Mononuclear cell (primary cell): ENCODE data around the gene LPCAT2. TPM values are rescaled to one million over a fixed set of nuclear protein-coding genes. Genes with fewer than 3 reads are reported as not detected.

Source experiments
- H3K27me3 ChIP-seq: 2 replicates; pipeline ENCODE4 v1.6.0; 2011; ENCODE audit warnings: low read length, control low read depth; ENCODE audit not compliant: insufficient read depth
- H3K4me1 ChIP-seq: 2 replicates; pipeline ENCODE4 v1.5.1; 2011; ENCODE audit warnings: mild to moderate bottlenecking, low read length, control low read depth; ENCODE audit not compliant: insufficient read depth
- H3K4me3 ChIP-seq: 2 replicates; pipeline ENCODE4 v1.5.1; 2011; ENCODE audit warnings: mild to moderate bottlenecking, low read length, moderate library complexity
- H3K9me3 ChIP-seq: 2 replicates; pipeline ENCODE4 v1.5.1; 2011; ENCODE audit warnings: low read depth, mild to moderate bottlenecking, control low read depth, low read length
- total RNA-seq: library from RNA; depleted of rRNA; stranded (reverse); fragments of >200 nt; gene quantifications from one replicate; pipeline ENCODE4 v1.2.3, GENCODE V29; 2012

LPCAT2 gene
- total RNA-seq, 1 donor: 13.0 TPM

GRCh38 chr16:55569025-55569424 is 60.2 kb downstream of the LPCAT2 start:
- Histone ChIP-seq H3K4me3 (no peak overlapping the region), H3K27me3 (no peaks in the 10 kb centered on the region), H3K4me1 (peaks cover 36% of the 10 kb centered on the region), H3K9me3 (no peaks in the 10 kb centered on the region)

GRCh38 chr16:55570159-55570558 is 61.3 kb downstream of the LPCAT2 start:
- no peaks in the 10 kb centered on the region for H3K9me3 ChIP-seq
- no peaks in the 10 kb centered on the region for H3K27me3 ChIP-seq
- H3K4me1 ChIP-seq: peaks cover 47% of the 10 kb centered on the region
- H3K4me3 ChIP-seq: no peak overlapping the region

GRCh38 chr16:55571191-55571897 is 62.5 kb downstream of the LPCAT2 start:
- no peaks in the 10 kb centered on the region for H3K9me3 ChIP-seq
- no peak overlapping the region for H3K4me3 ChIP-seq
- H3K27me3 ChIP-seq: no peaks in the 10 kb centered on the region
- H3K4me1 ChIP-seq: peaks cover 47% of the 10 kb centered on the region

GRCh38 chr16:55572439-55572838 is 63.6 kb downstream of the LPCAT2 start:
- Histone ChIP-seq H3K4me1 (peaks cover 38% of the 10 kb centered on the region), H3K9me3 (no peaks in the 10 kb centered on the region), H3K4me3 (no peak overlapping the region), H3K27me3 (no peaks in the 10 kb centered on the region)

- H3K9me3 ChIP-seq: no peaks in the 10 kb centered on the region
- H3K27me3 ChIP-seq: no peaks in the 10 kb centered on the region
- peaks cover 31% of the 10 kb centered on the region for H3K4me1 ChIP-seq
- H3K4me3 ChIP-seq: no peak overlapping the region
These were observed 65.9 kb downstream of the LPCAT2 start for GRCh38 chr16:55574811-55575210.

- H3K4me1 ChIP-seq: peaks cover 31% of the 10 kb centered on the region
- H3K9me3 ChIP-seq: no peaks in the 10 kb centered on the region
- H3K4me3 ChIP-seq: no peak overlapping the region
- no peaks in the 10 kb centered on the region for H3K27me3 ChIP-seq
These were observed 66.6 kb downstream of the LPCAT2 start for GRCh38 chr16:55575496-55575895.

- no peaks in the 10 kb centered on the region for H3K27me3 ChIP-seq
- H3K9me3 ChIP-seq: no peaks in the 10 kb centered on the region
- H3K4me1 ChIP-seq: peaks cover 31% of the 10 kb centered on the region
- no peak overlapping the region for H3K4me3 ChIP-seq
These were observed 67.5 kb downstream of the LPCAT2 start for GRCh38 chr16:55576384-55576783.

- Histone ChIP-seq H3K4me1 (peaks cover 31% of the 10 kb centered on the region), H3K9me3 (no peaks in the 10 kb centered on the region), H3K4me3 (no peak overlapping the region), H3K27me3 (no peaks in the 10 kb centered on the region)
These were observed 69.0 kb downstream of the LPCAT2 start for GRCh38 chr16:55577887-55578286.

GRCh38 chr16:55585631-55586030 is 76.8 kb downstream of the LPCAT2 start:
- Histone ChIP-seq H3K9me3 (no peaks in the 10 kb centered on the region), H3K4me3 (no peak overlapping the region), H3K27me3 (no peaks in the 10 kb centered on the region), H3K4me1 (no peaks in the 10 kb centered on the region)

- H3K4me1 ChIP-seq: no peaks in the 10 kb centered on the region
- H3K4me3 ChIP-seq: no peak overlapping the region
- no peaks in the 10 kb centered on the region for H3K9me3 ChIP-seq
- H3K27me3 ChIP-seq: no peaks in the 10 kb centered on the region
These were observed 79.9 kb downstream of the LPCAT2 start for GRCh38 chr16:55588799-55589198.

- Histone ChIP-seq H3K4me3 (no peak overlapping the region), H3K4me1 (no peaks in the 10 kb centered on the region), H3K27me3 (no peaks in the 10 kb centered on the region), H3K9me3 (no peaks in the 10 kb centered on the region)
These were observed 83.4 kb downstream of the LPCAT2 start for GRCh38 chr16:55592306-55592705.

- Histone ChIP-seq H3K9me3 (no peaks in the 10 kb centered on the region), H3K4me1 (no peaks in the 10 kb centered on the region), H3K27me3 (no peaks in the 10 kb centered on the region), H3K4me3 (no peak overlapping the region)
These were observed 89.1 kb downstream of the LPCAT2 start for GRCh38 chr16:55597928-55598327.

GRCh38 chr16:55605754-55606336 is 97.0 kb downstream of the LPCAT2 start:
- H3K9me3 ChIP-seq: no peaks in the 10 kb centered on the region
- no peaks in the 10 kb centered on the region for H3K27me3 ChIP-seq
- no peaks in the 10 kb centered on the region for H3K4me1 ChIP-seq
- H3K4me3 ChIP-seq: no peak overlapping the region

- Histone ChIP-seq H3K4me3 (no peak overlapping the region), H3K4me1 (no peaks in the 10 kb centered on the region), H3K27me3 (peaks cover 3% of the 10 kb centered on the region), H3K9me3 (no peaks in the 10 kb centered on the region)
These were observed 104.9 kb downstream of the LPCAT2 start for GRCh38 chr16:55613613-55614335.

GRCh38 chr16:55615071-55615470 is 106.2 kb downstream of the LPCAT2 start:
- H3K9me3 ChIP-seq: no peaks in the 10 kb centered on the region
- no peaks in the 10 kb centered on the region for H3K4me1 ChIP-seq
- no peak overlapping the region for H3K4me3 ChIP-seq
- H3K27me3 ChIP-seq: peaks cover 3% of the 10 kb centered on the region
